ENCODE results near the gene EGLN3. TPM values are rescaled to one million over a fixed set of nuclear protein-coding genes. Genes with fewer than 3 reads are reported as not detected.

Gene EGLN3
- total RNA-seq, result under 1 TPM; 0.07 to 0.48 TPM

DNA sequence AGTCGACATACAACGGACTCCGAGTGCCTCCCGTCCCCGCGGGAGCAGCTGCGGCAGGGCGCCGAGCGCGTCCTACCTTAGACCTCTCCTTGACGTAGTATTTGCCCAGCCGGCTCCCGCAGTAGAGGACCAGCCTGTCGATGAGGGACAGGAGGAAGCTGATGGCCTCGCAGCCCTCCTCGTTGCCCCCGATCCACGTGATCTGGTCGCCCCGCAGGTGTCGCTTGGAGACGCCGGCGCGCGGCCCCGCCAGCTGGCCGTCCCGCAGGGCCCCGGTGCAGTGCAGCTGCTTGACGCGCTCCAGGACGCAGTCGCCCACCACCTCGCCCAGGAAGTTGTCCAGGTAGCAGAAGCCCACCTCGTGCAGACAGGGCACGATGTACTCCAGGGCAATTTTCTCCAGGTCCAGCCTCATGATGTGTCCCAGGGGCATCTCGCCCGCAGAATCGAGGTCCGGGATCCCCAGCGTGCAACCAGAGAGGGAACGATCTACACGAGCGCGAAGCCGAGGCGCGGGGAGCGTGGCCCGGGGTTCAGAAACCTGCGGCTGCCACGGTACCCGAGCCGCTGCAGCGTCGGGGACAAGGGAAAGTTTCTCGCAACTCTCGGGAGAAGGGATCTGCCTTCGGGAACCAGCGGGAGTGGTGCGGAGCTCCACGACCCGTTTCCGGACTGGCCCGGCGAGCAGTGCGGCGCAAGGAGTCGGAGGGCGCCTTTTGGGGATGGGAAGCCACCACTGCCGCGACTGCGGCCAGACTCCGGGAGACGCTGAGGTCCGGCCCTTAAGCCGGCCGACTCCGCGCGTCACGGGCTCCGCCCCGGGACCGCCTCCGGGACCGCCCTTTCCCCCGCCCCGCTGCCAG, at the start of gene EGLN3:
EGLN3 (minus strand) TSS at position 755 of the 863 bp plus-strand sequence; CDS start at position 433, 322 bp downstream.
- intact Hi-C loops (cut with micrococcal nuclease), result loop anchor here (10.0 kb wide), 1 partner anchor 274 kb away; no protein-coding TSS in a partner anchor
- peak; percentile 48 for DNase-seq
- Mint-ChIP-seq H3K36me3 (ENCODE audit: low read depth) (no peaks in the 10 kb centered on the region), H3K27me3 (ENCODE audit: low read depth) (peaks cover 47% of the 10 kb centered on the region), H3K27ac (no peak within 1 kb of the TSS), H3K4me3 (peak within 1 kb of the TSS; percentile 72), H3K9me3 (no peaks in the 10 kb centered on the region), H3K4me1 (ENCODE audit: low read depth) (peaks cover 7% of the 10 kb centered on the region)
- CTCF ChIA-PET, result interaction anchor here (0.6 kb wide), 2 partner anchors 111 to 365 kb away, joined by 3 read pairs; no protein-coding TSS in a partner anchor

DNA sequence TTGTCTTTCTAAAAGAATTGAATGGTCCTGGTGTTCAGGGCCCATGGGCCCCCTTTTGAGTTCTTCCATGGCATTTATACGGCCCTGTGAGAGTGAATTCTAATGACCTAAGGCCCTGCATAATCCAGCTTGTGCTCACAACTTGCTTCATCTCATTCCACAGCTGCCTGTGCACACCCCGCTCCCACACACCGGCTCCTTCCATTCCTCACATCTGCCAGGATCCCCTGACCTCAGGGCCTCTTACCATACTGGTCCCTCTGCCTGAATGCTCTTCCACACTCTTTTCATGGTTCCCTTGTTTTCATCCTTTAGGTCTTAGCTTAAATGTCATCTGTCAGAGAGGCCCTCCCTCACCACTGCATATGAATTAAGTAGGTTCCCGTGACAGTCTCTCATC, 49.5 kb upstream of the EGLN3 start:
- Mint-ChIP-seq H3K9me3 (no peaks in the 10 kb centered on the region), H3K36me3 (ENCODE audit: low read depth) (no peaks in the 10 kb centered on the region), H3K4me1 (ENCODE audit: low read depth) (no peaks in the 10 kb centered on the region), H3K4me3 (no peak overlapping the region), H3K27me3 (ENCODE audit: low read depth) (peaks cover 3% of the 10 kb centered on the region), H3K27ac (no peak overlapping the region)
- CTCF ChIA-PET, result no interaction called here
- intact Hi-C loops (cut with micrococcal nuclease), result no loop called here
- DNase-seq, result no peak

DNA sequence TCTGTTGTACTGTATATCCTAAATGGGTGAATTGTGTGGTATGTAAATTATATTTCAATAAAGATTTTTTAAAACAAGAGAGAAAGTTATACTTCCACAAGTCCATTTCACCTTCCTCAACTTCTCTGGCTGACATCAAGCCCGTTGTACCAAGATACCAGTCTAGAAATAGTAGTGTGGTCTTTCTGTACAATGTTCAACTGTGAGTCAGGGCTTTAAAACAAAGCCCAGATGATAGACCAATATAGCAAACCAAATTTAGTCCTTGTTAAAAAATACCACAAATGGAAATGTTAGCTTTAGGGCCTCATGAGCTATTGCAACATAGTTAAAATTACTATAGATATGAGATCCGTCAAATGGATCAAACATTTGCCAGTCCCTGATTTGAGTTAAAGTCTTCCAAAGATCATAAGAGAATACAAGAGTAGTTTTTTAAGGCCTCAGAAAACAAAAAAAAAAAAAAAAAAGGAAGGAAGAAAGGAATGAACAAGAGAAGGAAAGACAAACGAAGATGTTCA, 49.0 kb upstream of the EGLN3 start:
- intact Hi-C loops (cut with micrococcal nuclease), result no loop called here
- CTCF ChIA-PET, result no interaction called here
- H3K4me1 Mint-ChIP-seq (ENCODE audit: low read depth), result no peaks in the 10 kb centered on the region

DNA sequence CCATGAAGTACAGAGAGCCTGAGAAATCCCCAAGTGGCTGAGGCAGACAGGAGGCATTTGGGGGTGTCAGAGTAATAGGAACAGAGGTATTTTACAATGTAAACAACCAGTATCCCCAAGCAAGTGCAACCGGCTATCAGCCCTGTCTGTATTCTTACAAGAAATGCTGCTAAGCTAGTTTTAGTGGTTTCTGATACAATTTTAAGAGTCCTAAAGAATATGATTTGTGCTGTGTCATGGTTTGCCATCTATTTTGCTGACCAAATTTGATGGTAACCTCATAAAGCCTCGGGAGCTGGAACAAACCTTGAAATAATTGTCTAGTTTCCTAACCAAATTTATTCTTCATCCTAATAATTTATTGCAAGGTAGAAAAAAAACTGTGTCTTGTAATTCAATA, 46.7 kb upstream of the EGLN3 start:
- Mint-ChIP-seq H3K9me3 (no peaks in the 10 kb centered on the region), H3K4me1 (ENCODE audit: low read depth) (no peaks in the 10 kb centered on the region), H3K27ac (no peak overlapping the region), H3K27me3 (ENCODE audit: low read depth) (peaks cover 3% of the 10 kb centered on the region), H3K4me3 (no peak overlapping the region), H3K36me3 (ENCODE audit: low read depth) (no peaks in the 10 kb centered on the region)
- CTCF ChIA-PET, result no interaction called here
- DNase-seq, result no peak
- intact Hi-C loops (cut with micrococcal nuclease), result no loop called here

More for the DNA sequence above, 49.0 kb upstream of the EGLN3 start:
- H3K27me3 Mint-ChIP-seq (ENCODE audit: low read depth), result peaks cover 3% of the 10 kb centered on the region
- no peak overlapping the region for H3K4me3 Mint-ChIP-seq
- no peaks in the 10 kb centered on the region for H3K9me3 Mint-ChIP-seq
- no peaks in the 10 kb centered on the region for H3K36me3 Mint-ChIP-seq (ENCODE audit: low read depth)
- H3K27ac Mint-ChIP-seq, result no peak overlapping the region
- DNase-seq, result no peak

DNA sequence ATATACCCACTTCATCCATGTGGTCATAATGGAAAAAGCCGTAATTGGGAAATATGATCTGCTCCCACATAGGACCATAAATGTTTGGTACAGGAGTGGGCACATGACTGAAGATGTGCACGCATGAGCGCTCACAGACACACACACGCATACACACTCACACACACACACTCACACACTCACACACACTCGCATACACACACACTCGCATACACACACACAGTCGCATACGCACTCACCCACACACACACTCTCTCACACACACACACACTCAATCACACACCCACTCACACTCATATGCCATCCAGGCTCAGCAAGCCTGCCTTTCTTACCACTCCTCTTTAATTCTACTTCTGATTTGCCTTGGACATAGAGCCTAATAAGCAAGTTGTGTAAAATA, 45.6 kb upstream of the EGLN3 start:
- no peak for DNase-seq
- Mint-ChIP-seq H3K9me3 (no peaks in the 10 kb centered on the region), H3K27me3 (ENCODE audit: low read depth) (peaks cover 2% of the 10 kb centered on the region), H3K4me3 (no peak overlapping the region), H3K4me1 (ENCODE audit: low read depth) (no peaks in the 10 kb centered on the region), H3K27ac (no peak overlapping the region), H3K36me3 (ENCODE audit: low read depth) (no peaks in the 10 kb centered on the region)
- intact Hi-C loops (cut with micrococcal nuclease), result no loop called here
- CTCF ChIA-PET, result no interaction called here

DNA sequence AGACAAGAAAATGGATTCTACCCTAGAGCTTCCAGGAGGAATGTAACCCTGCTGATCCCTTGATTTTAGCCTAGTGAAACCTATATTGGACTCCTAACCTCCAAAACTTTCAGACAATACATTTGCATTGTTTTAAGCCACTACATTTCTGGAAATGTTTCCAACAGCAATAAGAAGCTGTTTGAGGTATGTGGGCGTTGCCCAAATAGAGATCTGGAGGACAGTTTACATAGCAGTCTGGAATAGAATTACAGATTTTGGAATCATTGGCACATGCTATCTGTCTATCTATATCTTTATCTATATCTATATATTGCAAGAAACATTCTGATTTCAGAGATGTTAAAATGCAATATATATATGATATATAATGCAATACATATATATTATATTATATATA, 42.4 kb upstream of the EGLN3 start:
- H3K36me3 Mint-ChIP-seq (ENCODE audit: low read depth), result no peaks in the 10 kb centered on the region
- no peaks in the 10 kb centered on the region for H3K4me1 Mint-ChIP-seq (ENCODE audit: low read depth)
- no peak for DNase-seq
- H3K27me3 Mint-ChIP-seq (ENCODE audit: low read depth), result peaks cover 3% of the 10 kb centered on the region
- H3K27ac Mint-ChIP-seq, result no peak overlapping the region
- H3K4me3 Mint-ChIP-seq, result no peak overlapping the region
- H3K9me3 Mint-ChIP-seq, result no peaks in the 10 kb centered on the region
- intact Hi-C loops (cut with micrococcal nuclease), result no loop called here
- CTCF ChIA-PET, result no interaction called here

DNA sequence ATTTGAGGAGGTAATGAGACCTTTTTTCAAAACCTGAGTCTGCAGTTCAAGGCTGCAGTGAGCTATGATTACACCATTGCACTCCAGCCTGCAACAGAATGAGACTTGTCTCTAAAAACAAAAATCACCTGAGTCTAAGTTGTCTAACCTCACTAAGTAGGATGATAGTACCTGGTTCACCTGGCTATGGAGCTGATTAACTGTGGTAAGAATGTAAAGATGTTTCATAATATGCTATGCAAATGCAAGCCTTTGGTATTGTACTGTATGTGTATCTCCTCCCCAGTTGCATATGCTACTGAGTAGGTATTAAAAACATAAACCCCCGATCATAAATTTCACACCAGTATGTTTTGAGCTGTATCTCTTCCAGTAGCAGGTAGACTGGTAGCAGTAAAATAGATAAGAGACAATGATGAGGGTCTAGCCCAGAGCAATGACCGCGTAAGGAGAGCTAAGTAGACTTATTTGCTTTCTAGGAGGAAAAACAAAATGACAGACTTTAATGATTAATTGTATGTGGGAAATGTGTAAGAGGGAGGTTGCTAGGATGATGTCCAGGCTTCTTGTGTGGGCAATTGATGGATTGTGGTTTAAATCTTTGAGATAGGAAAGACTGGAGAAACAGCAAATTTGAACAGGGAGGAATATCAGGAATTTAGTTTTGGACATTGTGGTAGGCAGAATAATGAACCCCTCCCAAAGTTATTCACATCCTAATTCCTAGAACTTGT, 41.6 kb upstream of the EGLN3 start:
- CTCF ChIA-PET, result no interaction called here
- H3K27me3 Mint-ChIP-seq (ENCODE audit: low read depth), result peaks cover 3% of the 10 kb centered on the region
- intact Hi-C loops (cut with micrococcal nuclease), result no loop called here
- H3K4me1 Mint-ChIP-seq (ENCODE audit: low read depth), result no peaks in the 10 kb centered on the region
- DNase-seq, result no peak
- H3K4me3 Mint-ChIP-seq, result no peak overlapping the region
- no peak overlapping the region for H3K27ac Mint-ChIP-seq
- no peaks in the 10 kb centered on the region for H3K36me3 Mint-ChIP-seq (ENCODE audit: low read depth)
- H3K9me3 Mint-ChIP-seq, result no peaks in the 10 kb centered on the region

DNA sequence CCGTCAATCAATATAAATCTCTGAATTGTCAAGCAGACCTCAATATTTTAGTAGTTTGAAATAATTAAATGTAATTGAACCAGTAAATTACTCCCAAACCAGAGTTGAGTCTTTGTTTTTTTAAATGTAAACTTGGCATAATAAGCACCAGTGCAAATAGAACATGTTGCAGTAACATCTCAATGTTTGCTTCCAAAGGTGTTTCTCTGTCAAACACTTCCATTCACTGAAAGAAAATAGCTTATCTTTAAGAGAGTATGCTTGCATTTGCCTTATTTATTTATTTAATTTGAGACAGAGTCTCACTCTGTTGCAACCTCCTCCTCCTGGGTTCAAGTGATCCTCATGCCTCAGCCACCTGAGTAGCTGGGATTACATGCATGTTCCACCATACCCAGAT, 39.9 kb upstream of the EGLN3 start:
- H3K4me3 Mint-ChIP-seq, result no peak overlapping the region
- no peak for DNase-seq
- H3K4me1 Mint-ChIP-seq (ENCODE audit: low read depth), result no peaks in the 10 kb centered on the region
- H3K27ac Mint-ChIP-seq, result no peak overlapping the region
- H3K36me3 Mint-ChIP-seq (ENCODE audit: low read depth), result no peaks in the 10 kb centered on the region
- intact Hi-C loops (cut with micrococcal nuclease), result no loop called here
- CTCF ChIA-PET, result no interaction called here
- H3K27me3 Mint-ChIP-seq (ENCODE audit: low read depth), result peaks cover 3% of the 10 kb centered on the region
- peaks cover 2% of the 10 kb centered on the region for H3K9me3 Mint-ChIP-seq

DNA sequence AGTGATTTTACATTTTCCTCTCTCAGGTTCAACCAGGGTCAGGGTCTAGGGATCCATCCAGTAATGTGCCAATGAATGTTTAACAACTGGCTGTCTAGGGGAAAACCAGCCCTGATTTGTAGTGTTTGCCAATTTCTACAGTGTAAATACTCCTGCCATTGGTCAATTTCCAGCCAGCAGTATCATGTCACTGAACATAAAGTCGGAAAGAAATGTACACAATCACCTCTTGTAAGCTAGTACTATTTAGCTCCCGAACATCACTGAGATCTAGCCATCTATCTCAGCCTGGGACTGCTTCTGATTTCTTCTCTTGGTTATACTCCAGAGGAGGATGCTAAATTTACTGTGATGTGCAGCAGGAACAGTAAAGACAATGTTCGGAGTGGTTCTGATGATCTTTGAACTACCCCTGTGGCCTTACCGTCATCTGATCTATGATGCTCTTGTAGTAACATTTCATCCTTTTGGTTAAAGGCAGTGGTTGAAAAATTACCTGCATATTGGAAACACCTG, 36.7 kb upstream of the EGLN3 start:
- Mint-ChIP-seq H3K4me3 (no peak overlapping the region), H3K9me3 (peaks cover 11% of the 10 kb centered on the region), H3K36me3 (ENCODE audit: low read depth) (no peaks in the 10 kb centered on the region), H3K27me3 (ENCODE audit: low read depth) (peaks cover 3% of the 10 kb centered on the region), H3K27ac (no peak overlapping the region), H3K4me1 (ENCODE audit: low read depth) (no peaks in the 10 kb centered on the region)
- intact Hi-C loops (cut with micrococcal nuclease), result no loop called here
- CTCF ChIA-PET, result no interaction called here
- DNase-seq, result no peak

DNA sequence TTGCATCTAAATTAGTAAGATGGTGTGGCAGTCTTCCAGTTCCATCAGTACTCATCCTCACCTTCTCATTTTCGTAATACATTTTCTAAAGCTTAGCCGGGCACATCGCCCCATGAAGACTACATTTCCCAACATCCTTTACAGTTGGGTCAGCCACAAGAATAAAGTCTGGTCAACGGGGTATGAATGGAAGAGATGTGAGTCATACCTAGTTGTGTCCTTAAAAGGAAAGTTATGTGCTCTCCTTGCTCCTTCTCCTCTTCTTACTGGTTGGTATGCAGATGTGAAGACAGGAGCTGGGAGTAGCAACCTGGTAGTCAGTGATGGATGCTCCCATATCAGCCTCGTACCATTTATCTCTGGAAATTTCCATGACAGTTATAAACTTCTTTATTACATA, 35.9 kb upstream of the EGLN3 start:
- no peak overlapping the region for H3K4me3 Mint-ChIP-seq
- H3K36me3 Mint-ChIP-seq (ENCODE audit: low read depth), result no peaks in the 10 kb centered on the region
- H3K9me3 Mint-ChIP-seq, result peaks cover 11% of the 10 kb centered on the region
- CTCF ChIA-PET, result no interaction called here
- no peak for DNase-seq
- H3K27ac Mint-ChIP-seq, result no peak overlapping the region
- intact Hi-C loops (cut with micrococcal nuclease), result no loop called here
- H3K4me1 Mint-ChIP-seq (ENCODE audit: low read depth), result no peaks in the 10 kb centered on the region
- peaks cover 3% of the 10 kb centered on the region for H3K27me3 Mint-ChIP-seq (ENCODE audit: low read depth)

DNA sequence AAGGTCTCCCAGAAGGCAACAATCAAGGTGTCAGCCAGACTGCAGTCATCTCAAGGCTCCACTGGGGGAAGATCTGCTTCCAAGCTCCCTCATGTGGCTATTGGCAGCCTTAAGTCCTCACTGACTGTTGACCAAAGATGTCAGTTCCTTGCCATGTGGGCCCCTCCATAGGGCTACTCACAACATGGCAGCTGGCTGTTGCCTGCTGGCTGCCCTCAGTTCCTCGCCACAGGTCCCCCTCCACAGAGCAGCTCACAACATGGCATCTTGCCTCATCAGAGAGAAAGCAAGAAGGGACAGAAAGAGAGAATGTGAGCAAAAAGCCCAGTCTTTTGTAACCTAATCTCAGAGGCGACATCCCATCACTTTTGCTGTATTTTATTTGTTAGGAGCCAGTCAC, 34.4 kb upstream of the EGLN3 start:
- H3K27ac Mint-ChIP-seq, result no peak overlapping the region
- peaks cover 11% of the 10 kb centered on the region for H3K9me3 Mint-ChIP-seq
- CTCF ChIA-PET, result interaction anchor here (0.5 kb wide), 1 partner anchor 490 kb away, joined by 3 read pairs; no protein-coding TSS in a partner anchor
- intact Hi-C loops (cut with micrococcal nuclease), result no loop called here
- H3K36me3 Mint-ChIP-seq (ENCODE audit: low read depth), result no peaks in the 10 kb centered on the region
- H3K27me3 Mint-ChIP-seq (ENCODE audit: low read depth), result peaks cover under 1% of the 10 kb centered on the region
- DNase-seq, result no peak
- H3K4me3 Mint-ChIP-seq, result no peak overlapping the region
- no peaks in the 10 kb centered on the region for H3K4me1 Mint-ChIP-seq (ENCODE audit: low read depth)

DNA sequence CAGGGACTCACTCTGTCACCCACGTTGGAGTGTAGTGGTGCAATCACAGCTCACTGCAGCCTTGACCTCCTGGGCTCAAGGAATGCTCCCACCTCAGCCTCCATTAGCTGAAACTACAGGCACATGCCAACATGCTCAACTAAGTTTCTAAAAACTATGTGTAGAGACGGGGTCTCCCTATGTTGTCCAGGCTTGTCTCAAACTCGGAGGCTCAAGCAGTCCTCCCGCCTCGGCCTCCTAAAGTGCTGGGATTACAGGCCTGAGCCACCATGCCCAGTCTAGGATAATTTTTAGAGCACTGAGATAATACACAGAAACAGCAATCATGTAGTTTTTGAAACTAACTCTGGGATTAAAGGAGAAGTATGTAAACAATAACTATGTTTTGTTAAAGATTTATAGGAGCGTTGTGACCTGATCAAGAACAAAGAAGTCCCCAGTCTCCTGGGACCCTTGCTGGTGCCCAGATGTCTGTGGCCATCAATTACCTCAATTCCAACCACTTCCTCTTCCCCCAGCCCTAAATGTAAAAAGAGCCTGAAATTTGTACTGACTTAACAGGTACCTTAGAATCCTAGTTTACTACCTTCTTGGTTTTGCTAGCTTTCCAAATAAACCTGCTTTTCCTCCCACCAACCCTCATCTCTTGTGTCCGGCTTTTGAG, 28.9 kb upstream of the EGLN3 start:
- H3K4me3 Mint-ChIP-seq, result no peak overlapping the region
- H3K27me3 Mint-ChIP-seq (ENCODE audit: low read depth), result no peaks in the 10 kb centered on the region
- no peaks in the 10 kb centered on the region for H3K4me1 Mint-ChIP-seq (ENCODE audit: low read depth)
- no peak overlapping the region for H3K27ac Mint-ChIP-seq
- no peak for DNase-seq
- CTCF ChIA-PET, result no interaction called here
- intact Hi-C loops (cut with micrococcal nuclease), result no loop called here
- no peaks in the 10 kb centered on the region for H3K36me3 Mint-ChIP-seq (ENCODE audit: low read depth)
- H3K9me3 Mint-ChIP-seq, result peaks cover 4% of the 10 kb centered on the region

All from activated naive CD4-positive, alpha-beta T cell treated with anti-CD3 and anti-CD28 coated beads for 36 hours (primary cell).